Measurements from ENCODE around the gene ARHGAP31.
"Not testable (repeated sequence)": the region's sequence is repeated elsewhere in the genome, so short reads cannot be mapped to it uniquely, and the experiment has no call there.

GRCh38 chr3:119337407-119337806 is 43.2 kb downstream of the ARHGAP31 start:
- not testable (repeated sequence) for TF ChIP-seq CTCF (IDR thresholded peaks at IDR 0.05; ENCODE audit: insufficient read depth, low read depth, low read length); EZH2 (IDR thresholded peaks at IDR 0.05; ENCODE audit: insufficient read depth, low read length)
